Measurements from ENCODE around the gene ANKRD23. TPM values are rescaled to one million over a fixed set of nuclear protein-coding genes. Genes with fewer than 3 reads are reported as not detected.
A peak's percentile ranks its signal among the peaks of the same experiment; 100 is the strongest.

Gene ANKRD23
- total and polyA plus RNA-seq, 7 donors = 0.69 to 5.5 (median 3.8) TPM; not detected in 1

- TF ChIP-seq POLR2AphosphoS5 (IDR thresholded peaks at IDR 0.05) (no peak), CTCF (IDR thresholded peaks at IDR 0.05) (no peak), EP300 (IDR thresholded peaks at IDR 0.05) (no peak), POLR2A (IDR thresholded peaks at IDR 0.05) (no peak)
- H3K4me1 ChIP-seq = peaks cover 0 to 14% (median 13%) of the 10 kb centered on the region in 4 donors
- intact Hi-C loops (cut with DNase I) = no loop called here
- WGBS, 2 donors = 87 to 91% methylated on average over 17 of the region's 17 CpGs
- H3K27ac ChIP-seq = no peak overlapping the region
- H3K36me3 ChIP-seq = peaks cover 0 to 10% (median 3%) of the 10 kb centered on the region in 4 donors
- DNase-seq = peak; percentile 48
- no peaks in the 10 kb centered on the region for H3K9me3 ChIP-seq
- H3K27me3 ChIP-seq = no peaks in the 10 kb centered on the region
- no peak overlapping the region for H3K4me3 ChIP-seq
Observed at GRCh38 chr2:96792772-96793749, 50.8 kb downstream of the ANKRD23 start.

- 29 to 72% methylated on average over 6 of the region's 6 CpGs for WGBS, 2 donors
- peak overlapping the region in 2 of 4 donors; percentile 64 to 65 for H3K27ac ChIP-seq
- H3K4me1 ChIP-seq = peaks cover 0 to 34% (median 33%) of the 10 kb centered on the region in 4 donors
- H3K36me3 ChIP-seq = no peaks in the 10 kb centered on the region
- intact Hi-C loops (cut with DNase I) = no loop called here
- DNase-seq = peak; percentile 42
- no peaks in the 10 kb centered on the region for H3K9me3 ChIP-seq
- no peak for TF ChIP-seq EP300 (IDR thresholded peaks at IDR 0.05)
- TF ChIP-seq POLR2AphosphoS5 (IDR thresholded peaks at IDR 0.05) = no peak
- TF ChIP-seq CTCF (IDR thresholded peaks at IDR 0.05) = no peak
- TF ChIP-seq POLR2A (IDR thresholded peaks at IDR 0.05) = no peak
- H3K27me3 ChIP-seq = no peaks in the 10 kb centered on the region
- H3K4me3 ChIP-seq = no peak overlapping the region
Observed at GRCh38 chr2:96789245-96789617, 54.6 kb downstream of the ANKRD23 start.

GRCh38 chr2:96788442-96789244 lies 55.2 kb downstream of the ANKRD23 start:
- Histone ChIP-seq H3K4me3 (no peak overlapping the region), H3K9me3 (no peaks in the 10 kb centered on the region), H3K36me3 (no peaks in the 10 kb centered on the region), H3K27ac (peak overlapping the region; percentile 4 to 65 (median 61)), H3K27me3 (no peaks in the 10 kb centered on the region), H3K4me1 (peaks cover 0 to 34% (median 33%) of the 10 kb centered on the region in 4 donors)
- TF ChIP-seq POLR2AphosphoS5 (IDR thresholded peaks at IDR 0.05) (no peak), POLR2A (IDR thresholded peaks at IDR 0.05) (peak in 1 of 2 donors; percentile 41), EP300 (IDR thresholded peaks at IDR 0.05) (no peak)
- DNase-seq = peak; percentile 64
- intact Hi-C loops (cut with DNase I) = no loop called here
- 14 to 65% methylated on average over 17 of the region's 17 CpGs for WGBS, 2 donors

Small RNA genes within 50 kb of the gene (small RNA-seq; reads per million reads assigned to genes)
- 0.32 to 1.2 (median 0.60) reads per million in 3 donors for gene MIR3127

Other genes with a start within 250 kb of the ANKRD23 start
- gene KANSL3, start 205.7 kb downstream of the ANKRD23 start, total RNA-seq = 10 to 100 TPM; 35.4 to 55.0 (median 47.7) TPM
- 10 to 100 TPM; 12.0 to 24.2 (median 14.3) TPM for gene KANSL3, start 205.7 kb downstream of the ANKRD23 start, polyA plus RNA-seq
- gene FER1L5, start 201.3 kb downstream of the ANKRD23 start, total RNA-seq = under 1 TPM in 1 of 4 donors, not detected in 3; under 0.01 TPM
- under 1 TPM in 1 of 3 donors, not detected in 2; 0.01 TPM for gene FER1L5, start 201.3 kb downstream of the ANKRD23 start, polyA plus RNA-seq
- gene LMAN2L, start 104.0 kb downstream of the ANKRD23 start, total RNA-seq = 10 to 100 TPM; 11.9 to 23.2 (median 17.2) TPM
- 10 to 100 TPM in 1 of 3 donors, 1 to 10 TPM in 2; 3.6 to 14.0 (median 5.1) TPM for gene LMAN2L, start 104.0 kb downstream of the ANKRD23 start, polyA plus RNA-seq
- gene CNNM4, start 83.1 kb downstream of the ANKRD23 start, total RNA-seq = 1 to 10 TPM; 2.3 to 6.6 (median 3.4) TPM
- gene CNNM4, start 83.1 kb downstream of the ANKRD23 start, polyA plus RNA-seq = 10 to 100 TPM in 1 of 3 donors, 1 to 10 TPM in 2; 9.0 to 36.7 (median 9.2) TPM
- 10 to 100 TPM in 3 of 4 donors, 1 to 10 TPM in 1; 8.9 to 16.6 (median 11.8) TPM for gene CNNM3, start 27.8 kb downstream of the ANKRD23 start, total RNA-seq
- 10 to 100 TPM in 1 of 3 donors, 1 to 10 TPM in 2; 1.2 to 11.9 (median 1.2) TPM for gene CNNM3, start 27.8 kb downstream of the ANKRD23 start, polyA plus RNA-seq
- 10 to 100 TPM; 11.4 to 34.1 (median 26.1) TPM for gene ANKRD39, start 14.0 kb upstream of the ANKRD23 start, total RNA-seq
- 10 to 100 TPM; 12.5 to 14.8 (median 12.6) TPM for gene ANKRD39, start 14.0 kb upstream of the ANKRD23 start, polyA plus RNA-seq
- 10 to 100 TPM; 57.1 to 90.1 (median 68.9) TPM for gene SEMA4C, start 26.1 kb upstream of the ANKRD23 start, total RNA-seq
- 10 to 100 TPM in 1 of 3 donors, 1 to 10 TPM in 2; 3.6 to 21.3 (median 7.9) TPM for gene SEMA4C, start 26.1 kb upstream of the ANKRD23 start, polyA plus RNA-seq
- gene FAM178B, start 142.6 kb upstream of the ANKRD23 start, total RNA-seq = 1 to 10 TPM in 3 of 4 donors, under 1 TPM in 1; 0.36 to 2.5 (median 1.9) TPM
- gene FAM178B, start 142.6 kb upstream of the ANKRD23 start, polyA plus RNA-seq = 1 to 10 TPM in 1 of 3 donors, under 1 TPM in 1, not detected in 1; 0.51 to 1.2 TPM

All from sigmoid colon (tissue), 7 donors.